Measurements from ENCODE around the gene HSF5.
"Not testable (repeated sequence)": the region's sequence is repeated elsewhere in the genome, so short reads cannot be mapped to it uniquely, and the experiment has no call there.

The HSF5 gene

DNA sequence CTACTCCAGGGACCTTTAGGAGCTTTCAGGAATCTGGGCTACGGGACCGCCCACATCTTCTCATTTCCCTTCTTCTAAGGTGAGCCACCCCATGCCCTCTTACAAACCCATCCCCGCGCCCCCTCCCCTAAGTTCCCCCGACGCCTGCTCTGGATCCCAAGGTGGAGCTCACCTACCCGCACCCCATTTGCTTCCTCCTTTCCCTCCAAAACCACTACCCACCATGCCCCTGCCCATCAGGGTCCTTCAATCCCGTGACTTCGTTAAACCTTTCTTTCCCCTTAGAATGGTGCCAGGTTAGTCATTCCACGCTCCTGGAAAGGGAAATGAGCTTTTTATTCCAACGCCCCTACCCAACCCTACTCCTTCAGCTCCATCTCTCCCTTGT lies 26.6 kb upstream of the HSF5 start:
- Histone ChIP-seq H3K9ac (ENCODE audit: low read depth, low read length) (no peak overlapping the region), H3K27me3 (ENCODE audit: control insufficient read depth, insufficient read depth, low read length) (no peaks in the 10 kb centered on the region), H3K4me1 (ENCODE audit: control insufficient read depth, insufficient read depth, low read length) (peaks cover 21% of the 10 kb centered on the region)

DNA sequence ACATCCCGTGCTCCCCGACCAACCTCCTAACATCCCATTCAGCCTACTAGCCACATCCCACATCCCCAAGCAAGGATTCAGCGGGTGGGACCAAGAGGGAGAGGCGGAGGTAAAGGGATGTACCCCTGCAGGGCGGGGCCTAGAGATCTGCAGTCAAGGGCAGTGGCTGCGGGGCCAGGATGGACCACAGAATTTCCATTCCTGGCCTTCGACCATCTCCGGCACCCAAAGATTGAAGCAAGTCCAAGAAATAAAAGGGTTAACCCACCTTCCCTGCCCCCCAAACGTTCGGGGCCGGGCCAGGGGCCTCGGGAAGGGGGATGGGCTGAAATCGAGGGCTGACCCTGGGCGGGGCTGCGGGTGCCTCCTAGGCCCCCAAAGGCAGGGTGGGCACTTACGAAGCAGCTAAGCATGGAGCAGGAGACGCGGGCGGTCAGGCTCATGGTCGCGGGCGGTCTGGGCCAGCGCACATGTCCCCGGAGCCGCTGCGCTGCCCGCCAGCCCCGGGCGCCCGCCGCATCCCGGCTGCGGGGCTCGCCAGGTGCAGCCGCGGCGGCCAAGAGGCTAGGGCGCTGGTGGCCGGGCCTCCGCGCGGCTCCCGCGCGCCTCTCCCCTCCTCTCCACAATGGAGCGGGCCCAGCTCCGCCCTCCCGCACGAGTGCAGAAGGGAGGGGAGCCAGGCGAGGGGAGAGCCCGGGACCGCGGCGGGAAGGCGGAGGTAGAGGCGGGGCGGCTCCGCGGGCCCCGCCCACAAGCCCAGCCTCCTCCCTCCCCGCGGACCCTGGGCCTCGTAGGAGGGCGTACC lies 26.0 kb upstream of the HSF5 start, which contains the start of gene MTMR4:
MTMR4 (minus strand) TSS at position 674 of the 805 bp plus-strand sequence; CDS start at position 443, 231 bp downstream.
- no peaks in the 10 kb centered on the region for H3K9me3 ChIP-seq (replicated peaks; ENCODE audit: low read length)
- H3K4me3 ChIP-seq (ENCODE audit: low read length): peak within 1 kb of the TSS; percentile 81
- peak within 1 kb of the TSS; percentile 91 for H3K4me2 ChIP-seq (ENCODE audit: low read length)
- peaks cover 21% of the 10 kb centered on the region for H3K4me1 ChIP-seq (ENCODE audit: control insufficient read depth, insufficient read depth, low read length)
- H3K36me3 ChIP-seq (ENCODE audit: insufficient read depth, low read length): peaks cover 19% of the 10 kb centered on the region
- H3K27me3 ChIP-seq (ENCODE audit: control insufficient read depth, insufficient read depth, low read length): no peaks in the 10 kb centered on the region
- peak within 1 kb of the TSS; percentile 81 for H3K9ac ChIP-seq (ENCODE audit: low read depth, low read length)

More for the DNA sequence above, 26.6 kb upstream of the HSF5 start:
- peak overlapping the region; percentile 91 for H3K4me2 ChIP-seq (ENCODE audit: low read length)
- H3K9me3 ChIP-seq (replicated peaks; ENCODE audit: low read length): no peaks in the 10 kb centered on the region
- H3K4me3 ChIP-seq (ENCODE audit: low read length): peak overlapping the region; percentile 81
- H3K36me3 ChIP-seq (ENCODE audit: insufficient read depth, low read length): peaks cover 19% of the 10 kb centered on the region

DNA sequence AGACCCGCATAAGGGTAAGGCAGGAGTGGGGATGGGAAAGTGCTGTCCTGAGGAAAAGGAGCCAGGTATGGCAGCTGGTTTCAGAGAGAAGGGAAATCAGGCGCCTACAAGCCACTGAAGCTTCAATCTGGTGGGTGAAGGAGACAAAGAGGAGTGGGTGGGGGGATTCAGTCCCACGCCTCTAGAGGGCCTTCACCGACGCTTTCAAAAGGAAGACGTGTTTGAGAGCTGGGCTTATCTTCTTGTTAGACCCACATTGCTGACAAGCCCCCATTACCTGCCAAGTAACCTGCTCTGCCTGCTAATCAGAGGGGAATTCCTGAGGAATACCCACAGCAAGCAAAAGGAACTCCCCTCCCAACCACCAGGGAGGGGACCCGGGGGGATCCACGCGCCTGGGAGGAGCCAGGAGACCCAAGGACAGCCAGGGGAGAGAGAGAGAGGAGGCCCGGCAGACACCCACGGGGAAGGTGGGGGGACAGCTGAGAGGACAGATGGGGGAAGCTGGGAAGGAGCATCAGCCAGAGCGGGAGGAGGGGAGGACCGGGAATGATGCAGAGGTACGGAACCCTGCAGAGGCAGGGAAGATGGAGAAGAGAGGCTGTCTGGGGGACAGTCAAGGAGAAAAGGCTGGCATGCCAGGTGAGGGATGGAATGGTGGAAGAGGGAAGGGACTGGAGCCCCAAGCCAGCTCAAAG lies 25.2 kb upstream of the HSF5 start:
- Histone ChIP-seq H3K9me3 (replicated peaks; ENCODE audit: low read length) (no peaks in the 10 kb centered on the region), H3K4me1 (ENCODE audit: control insufficient read depth, insufficient read depth, low read length) (peaks cover 16% of the 10 kb centered on the region), H3K9ac (ENCODE audit: low read depth, low read length) (peak overlapping the region; percentile 81), H3K4me2 (ENCODE audit: low read length) (peak overlapping the region; percentile 91), H3K27me3 (ENCODE audit: control insufficient read depth, insufficient read depth, low read length) (no peaks in the 10 kb centered on the region), H3K36me3 (ENCODE audit: insufficient read depth, low read length) (peaks cover 22% of the 10 kb centered on the region), H3K4me3 (ENCODE audit: low read length) (peak overlapping the region; percentile 81)

DNA sequence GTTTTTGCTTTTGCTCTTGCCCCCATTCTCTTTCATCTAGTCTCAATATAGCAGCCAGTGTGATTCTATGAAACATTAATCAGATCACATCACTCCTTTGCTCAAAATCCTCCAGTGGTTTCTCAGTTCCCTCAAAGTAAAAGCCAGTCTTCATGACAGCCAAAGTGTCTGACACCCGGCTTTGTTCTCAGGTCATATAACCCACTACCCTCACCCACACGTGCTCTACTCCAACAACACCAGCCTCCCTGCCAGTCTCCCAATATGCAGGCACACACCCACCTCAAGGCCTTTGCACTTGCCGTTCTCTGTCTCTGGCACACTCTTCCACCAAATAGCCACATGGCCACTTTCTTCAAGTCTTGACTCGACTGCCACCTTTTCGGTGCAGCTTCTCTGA lies 21.9 kb upstream of the HSF5 start:
- H3K4me1 ChIP-seq (ENCODE audit: control insufficient read depth, insufficient read depth, low read length): peaks cover 9% of the 10 kb centered on the region
- H3K27me3 ChIP-seq (ENCODE audit: control insufficient read depth, insufficient read depth, low read length): no peaks in the 10 kb centered on the region
- H3K4me3 ChIP-seq (ENCODE audit: low read length): no peak overlapping the region
- H3K9me3 ChIP-seq (replicated peaks; ENCODE audit: low read length): no peaks in the 10 kb centered on the region
- H3K4me2 ChIP-seq (ENCODE audit: low read length): no peak overlapping the region
- H3K36me3 ChIP-seq (ENCODE audit: insufficient read depth, low read length): peaks cover 44% of the 10 kb centered on the region
- no peak overlapping the region for H3K9ac ChIP-seq (ENCODE audit: low read depth, low read length)

DNA sequence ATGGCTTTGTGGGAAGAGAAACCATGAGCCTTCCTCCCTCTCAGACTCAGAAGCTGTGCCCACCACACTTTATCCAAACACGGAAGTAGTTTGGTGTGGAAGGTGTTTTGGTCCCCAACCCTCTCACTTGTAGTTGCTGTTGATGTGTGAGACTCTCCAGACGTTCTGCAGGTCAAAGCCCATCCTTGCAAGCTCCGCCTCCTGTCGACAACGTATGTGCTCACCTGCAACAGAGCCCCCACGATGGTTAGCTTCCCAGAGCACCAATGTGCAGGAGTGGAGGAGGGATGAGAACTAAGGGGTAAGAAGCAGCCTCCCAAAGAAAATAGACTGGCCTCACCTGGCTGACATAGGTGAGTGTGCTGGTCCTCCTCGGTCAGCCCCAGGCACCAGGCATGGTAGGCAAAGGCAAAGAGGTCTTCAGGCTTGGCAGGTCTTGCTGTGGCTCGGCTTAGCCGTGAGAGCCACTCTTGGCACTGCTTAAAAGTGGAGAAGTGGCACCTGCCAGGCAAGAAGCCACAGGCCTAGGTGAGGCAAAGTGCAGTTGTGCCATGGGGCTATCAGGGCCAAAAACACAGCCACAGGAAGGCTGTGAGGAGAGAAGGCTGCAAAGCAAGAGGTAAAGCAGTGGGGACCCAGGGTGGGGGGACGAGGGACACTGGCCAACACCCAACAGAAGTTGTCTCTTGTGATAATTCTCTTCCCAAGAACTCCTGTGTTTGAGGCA lies 20.3 kb upstream of the HSF5 start:
- no peak overlapping the region for H3K4me3 ChIP-seq (ENCODE audit: low read length)
- H3K9ac ChIP-seq (ENCODE audit: low read depth, low read length): no peak overlapping the region
- no peak overlapping the region for H3K4me2 ChIP-seq (ENCODE audit: low read length)
- no peaks in the 10 kb centered on the region for H3K9me3 ChIP-seq (replicated peaks; ENCODE audit: low read length)
- H3K36me3 ChIP-seq (ENCODE audit: insufficient read depth, low read length): peaks cover 60% of the 10 kb centered on the region
- H3K27me3 ChIP-seq (ENCODE audit: control insufficient read depth, insufficient read depth, low read length): no peaks in the 10 kb centered on the region
- H3K4me1 ChIP-seq (ENCODE audit: control insufficient read depth, insufficient read depth, low read length): peaks cover 2% of the 10 kb centered on the region

DNA sequence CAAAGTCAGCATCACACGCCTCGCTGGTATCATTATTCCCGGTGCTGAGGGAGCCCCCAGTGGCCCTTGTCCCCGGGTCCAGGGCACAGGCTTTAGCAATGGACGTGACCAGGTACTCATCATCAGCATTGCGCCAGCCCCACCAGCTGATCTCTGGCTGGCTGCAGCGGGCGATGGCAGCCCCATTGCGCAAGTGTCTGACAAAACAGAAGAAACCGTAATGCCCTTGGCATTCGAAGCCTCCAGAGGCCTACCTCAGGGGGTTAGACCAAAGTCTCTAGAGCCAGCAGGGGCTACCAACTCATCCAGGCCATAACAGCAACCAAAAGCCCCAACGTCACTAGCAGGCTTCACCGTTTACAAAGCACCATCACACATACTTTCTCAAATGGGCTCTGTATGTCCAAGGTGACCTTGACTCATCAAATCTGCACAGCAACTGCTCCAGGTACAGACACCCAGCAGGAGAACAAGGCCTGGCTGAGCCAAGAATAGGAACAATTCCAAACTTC lies 19.0 kb upstream of the HSF5 start:
- Histone ChIP-seq H3K9ac (ENCODE audit: low read depth, low read length) (no peak overlapping the region), H3K9me3 (replicated peaks; ENCODE audit: low read length) (no peaks in the 10 kb centered on the region), H3K4me1 (ENCODE audit: control insufficient read depth, insufficient read depth, low read length) (no peaks in the 10 kb centered on the region), H3K4me3 (ENCODE audit: low read length) (no peak overlapping the region), H3K4me2 (ENCODE audit: low read length) (no peak overlapping the region), H3K36me3 (ENCODE audit: insufficient read depth, low read length) (peaks cover 68% of the 10 kb centered on the region), H3K27me3 (ENCODE audit: control insufficient read depth, insufficient read depth, low read length) (no peaks in the 10 kb centered on the region)

DNA sequence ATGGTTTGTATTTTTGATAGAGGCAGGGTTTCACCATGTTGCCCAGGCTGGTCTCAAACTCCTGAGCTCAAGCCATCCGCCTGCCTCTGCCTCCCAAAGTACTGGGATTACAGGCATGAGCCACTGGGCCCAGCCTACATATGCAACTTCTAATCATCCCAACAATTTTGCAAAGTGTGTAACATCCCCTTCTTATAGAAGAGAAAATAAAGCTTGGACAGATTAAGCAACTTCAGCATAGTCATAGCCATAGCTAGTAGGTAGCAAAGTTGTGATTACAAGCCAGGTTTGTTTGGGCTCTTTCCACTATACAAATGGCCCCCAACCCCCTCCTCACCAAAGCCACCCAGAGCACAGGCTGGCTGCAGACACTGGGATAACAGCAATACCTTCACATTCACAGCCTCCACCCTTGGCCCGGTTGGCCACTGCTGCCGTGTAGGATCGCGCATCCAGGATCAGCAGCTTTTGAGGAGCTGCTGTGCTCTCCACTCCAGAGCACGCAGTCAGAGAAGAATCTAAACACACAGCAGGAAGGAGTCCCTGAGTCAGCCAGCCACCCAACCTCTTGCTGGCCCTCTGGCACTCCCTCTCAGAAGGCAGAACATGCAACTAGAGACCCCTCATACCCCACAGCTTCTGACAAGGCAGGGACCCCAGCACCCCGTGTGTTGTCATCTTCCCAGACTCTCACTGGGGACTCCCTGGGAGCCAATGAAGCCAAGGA lies 18.3 kb upstream of the HSF5 start:
- Histone ChIP-seq H3K36me3 (ENCODE audit: insufficient read depth, low read length) (peaks cover 66% of the 10 kb centered on the region), H3K4me2 (ENCODE audit: low read length) (no peak overlapping the region), H3K9me3 (replicated peaks; ENCODE audit: low read length) (no peaks in the 10 kb centered on the region), H3K27me3 (ENCODE audit: control insufficient read depth, insufficient read depth, low read length) (no peaks in the 10 kb centered on the region), H3K9ac (ENCODE audit: low read depth, low read length) (no peak overlapping the region), H3K4me1 (ENCODE audit: control insufficient read depth, insufficient read depth, low read length) (no peaks in the 10 kb centered on the region), H3K4me3 (ENCODE audit: low read length) (no peak overlapping the region)

DNA sequence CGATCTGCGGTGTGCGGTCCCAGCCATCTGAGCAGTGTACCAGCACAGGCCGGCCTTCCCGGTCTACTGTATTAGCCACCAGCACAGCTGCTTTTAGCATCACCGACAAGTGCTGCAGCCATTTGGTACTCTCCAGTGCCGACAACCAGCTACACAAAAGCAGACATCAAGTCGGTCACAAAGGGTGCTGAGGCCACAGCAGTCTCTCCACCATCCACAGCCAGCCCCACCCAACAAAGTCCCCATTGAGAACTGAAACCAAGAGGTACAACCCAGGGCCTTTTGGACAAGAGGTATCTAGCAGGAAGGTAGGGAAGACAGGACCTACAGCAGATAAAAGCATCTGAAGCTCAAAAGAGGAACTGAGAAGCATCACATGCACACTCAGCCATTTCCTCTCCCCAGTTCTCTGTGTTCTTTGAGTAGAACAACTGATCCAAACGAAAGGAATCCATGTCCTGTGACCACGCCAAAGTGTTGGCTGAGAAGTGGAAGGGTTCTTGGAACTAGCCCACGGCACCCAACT lies 16.7 kb upstream of the HSF5 start:
- H3K9ac ChIP-seq (ENCODE audit: low read depth, low read length): no peak overlapping the region
- peaks cover 62% of the 10 kb centered on the region for H3K36me3 ChIP-seq (ENCODE audit: insufficient read depth, low read length)
- H3K27me3 ChIP-seq (ENCODE audit: control insufficient read depth, insufficient read depth, low read length): no peaks in the 10 kb centered on the region
- no peaks in the 10 kb centered on the region for H3K4me1 ChIP-seq (ENCODE audit: control insufficient read depth, insufficient read depth, low read length)
- H3K9me3 ChIP-seq (replicated peaks; ENCODE audit: low read length): no peaks in the 10 kb centered on the region
- H3K4me3 ChIP-seq (ENCODE audit: low read length): no peak overlapping the region
- H3K4me2 ChIP-seq (ENCODE audit: low read length): no peak overlapping the region

DNA sequence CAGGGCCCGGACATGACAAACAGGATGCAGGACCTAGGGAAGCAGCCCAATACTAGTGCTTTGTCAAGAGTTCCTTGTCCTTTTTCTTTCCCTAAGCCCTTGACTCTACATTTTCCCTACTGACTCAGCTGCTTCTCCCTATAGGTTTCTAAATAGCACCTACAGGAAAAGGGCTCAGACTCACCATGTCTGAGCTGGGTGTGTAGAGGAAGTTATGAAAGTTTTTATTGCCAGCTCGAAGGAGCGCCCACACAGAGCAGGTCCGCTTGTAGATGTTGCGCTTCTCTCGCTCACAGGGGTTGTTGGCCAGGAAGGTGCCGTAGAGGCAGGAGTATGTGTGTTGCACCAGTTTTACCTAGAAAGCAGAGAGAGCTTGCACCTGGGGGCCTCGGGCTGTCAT lies 15.7 kb upstream of the HSF5 start:
- Histone ChIP-seq H3K4me1 (ENCODE audit: control insufficient read depth, insufficient read depth, low read length) (no peaks in the 10 kb centered on the region), H3K4me3 (ENCODE audit: low read length) (no peak overlapping the region), H3K27me3 (ENCODE audit: control insufficient read depth, insufficient read depth, low read length) (no peaks in the 10 kb centered on the region), H3K4me2 (ENCODE audit: low read length) (no peak overlapping the region), H3K9ac (ENCODE audit: low read depth, low read length) (no peak overlapping the region), H3K9me3 (replicated peaks; ENCODE audit: low read length) (no peaks in the 10 kb centered on the region), H3K36me3 (ENCODE audit: insufficient read depth, low read length) (peaks cover 64% of the 10 kb centered on the region)

DNA sequence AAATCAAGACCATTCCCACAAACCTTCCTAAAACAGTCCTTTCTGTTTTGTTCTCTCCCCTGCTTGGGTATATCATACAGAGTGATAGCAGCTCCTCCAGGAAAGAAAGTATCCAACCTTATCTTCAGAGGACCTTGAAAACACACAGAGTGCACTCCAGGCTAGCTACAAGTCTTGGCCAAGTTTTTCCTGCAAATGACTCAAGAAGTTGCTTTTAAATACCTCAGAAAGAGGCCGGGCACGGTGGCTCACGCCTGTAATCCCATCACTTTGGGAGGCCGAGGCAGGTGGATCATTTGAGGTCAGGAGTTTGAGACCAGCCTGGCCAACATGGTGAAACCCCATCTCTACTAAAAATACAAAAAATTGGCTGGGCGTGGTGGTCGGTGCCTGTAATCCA lies 14.9 kb upstream of the HSF5 start:
- not testable (repeated sequence) for H3K4me1 ChIP-seq (ENCODE audit: control insufficient read depth, insufficient read depth, low read length); H3K4me3 ChIP-seq (ENCODE audit: low read length); H3K27me3 ChIP-seq (ENCODE audit: control insufficient read depth, insufficient read depth, low read length); H3K9me3 ChIP-seq (replicated peaks; ENCODE audit: low read length); H3K4me2 ChIP-seq (ENCODE audit: low read length); H3K9ac ChIP-seq (ENCODE audit: low read depth, low read length)
- peaks cover 62% of the 10 kb centered on the region for H3K36me3 ChIP-seq (ENCODE audit: insufficient read depth, low read length)

Measured in skeletal muscle satellite cell (primary cell).